Umbilical cord (tissue), 2 donors: ENCODE data around the gene ENHO. TPM values are rescaled to one million over a fixed set of nuclear protein-coding genes. Genes with fewer than 3 reads are reported as not detected.
"Not testable (repeated sequence)": the region's sequence is repeated elsewhere in the genome, so short reads cannot be mapped to it uniquely, and the experiment has no call there.

Source experiments
- DNase-seq: peaks from one replicate; pipeline ENCODE4 v3.0.0-alpha.2; 2015; ENCODE audit warnings: low spot score
- total RNA-seq: library from RNA; depleted of rRNA; stranded (reverse); fragments of >200 nt; gene quantifications from one replicate; pipeline ENCODE4 v1.2.3, GENCODE V29; 2014; ENCODE audit warnings: low replicate concordance; ENCODE audit not compliant: insufficient read depth

Gene ENHO
- total RNA-seq, 1 donor from 2014 or later = not detected

- not testable (repeated sequence) for DNase-seq
These were observed 41.2 kb downstream of the ENHO start for GRCh38 chr9:34481620-34482019.

- DNase-seq = no peak
These were observed 43.3 kb downstream of the ENHO start for GRCh38 chr9:34479431-34479866.

DNA sequence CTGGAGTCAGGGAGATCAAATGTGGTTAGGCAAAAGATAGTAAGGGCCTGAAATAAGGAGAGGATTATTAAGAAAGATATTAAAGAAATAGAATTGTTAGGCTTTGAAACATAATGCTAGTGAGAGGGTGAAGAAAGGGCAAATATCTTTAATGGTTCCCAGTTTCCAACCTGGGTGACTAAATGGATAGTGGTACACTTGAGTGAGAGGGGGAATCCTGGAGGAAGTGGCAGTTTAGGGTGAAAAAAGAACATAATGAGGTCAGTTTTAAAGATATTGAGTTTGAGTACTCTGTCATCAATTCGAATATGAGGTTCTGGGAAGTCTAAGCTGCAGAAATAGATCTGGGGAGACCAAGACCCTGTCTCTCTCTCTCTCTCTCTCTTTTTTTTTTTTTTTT is 45.2 kb downstream of the ENHO start:
- no peak for DNase-seq

GRCh38 chr9:34475097-34475496 is 47.7 kb downstream of the ENHO start:
- DNase-seq = no peak

Other genes starting within 250 kb of the ENHO start
- 2.6 TPM for gene KIF24, start 193.7 kb downstream of the ENHO start, total RNA-seq
- gene NUDT2, start 193.4 kb downstream of the ENHO start, total RNA-seq = 22.6 TPM
- gene MYORG, start 146.1 kb downstream of the ENHO start, total RNA-seq = 4.6 TPM
- 6.3 TPM for gene FAM219A, start 64.4 kb downstream of the ENHO start, total RNA-seq
- gene DNAI1, start 64.2 kb downstream of the ENHO start, total RNA-seq = not detected
- not detected for gene CNTFR, start 66.7 kb upstream of the ENHO start, total RNA-seq
- 12.5 TPM for gene RPP25L, start 89.1 kb upstream of the ENHO start, total RNA-seq
- gene DCTN3, start 97.5 kb upstream of the ENHO start, total RNA-seq = 108 TPM
- not detected for gene ARID3C, start 106.1 kb upstream of the ENHO start, total RNA-seq
- 35.4 TPM for gene SIGMAR1, start 114.8 kb upstream of the ENHO start, total RNA-seq
- gene GALT, start 123.7 kb upstream of the ENHO start, total RNA-seq = 33.9 TPM
- 53.2 TPM for gene IL11RA, start 129.2 kb upstream of the ENHO start, total RNA-seq
- not detected for gene CCL27, start 139.7 kb upstream of the ENHO start, total RNA-seq
- gene CCL19, start 168.3 kb upstream of the ENHO start, total RNA-seq = not detected
- gene CCL21, start 187.1 kb upstream of the ENHO start, total RNA-seq = not detected